HEK293T (cell line): ENCODE data around the gene UNC5B.

Experiments used
- CTCF ChIA-PET: fragments of 350-600 bp; formaldehyde crosslinking; extraction: SDS; loops from one replicate; lab custom pipeline; 2021; ENCODE audit warnings: antibody characterized with exemption, inconsistent platforms; lab: Yijun Ruan, JAX
- POLR2A ChIA-PET: fragments of 350-600 bp; formaldehyde crosslinking; extraction: SDS; loops from one replicate; lab custom pipeline; 2020; ENCODE audit warnings: antibody characterized with exemption, inconsistent platforms; lab: Yijun Ruan, JAX
- DNase-seq: peaks from one replicate; pipeline ENCODE4 v3.0.0; 2012; ENCODE audit warnings: mixed read lengths; ENCODE audit errors: extremely low spot score
- ARNT ChIP-seq: fragments of 450-650 bp; IDR thresholded peaks from 2 replicates; pipeline ENCODE4 v1.6.1; 2017; ENCODE audit warnings: mild to moderate bottlenecking
- BHLHE40 ChIP-seq: fragments of 450-650 bp; IDR thresholded peaks from 2 replicates; pipeline ENCODE4 v1.6.1; 2016; ENCODE audit warnings: mild to moderate bottlenecking, moderate library complexity, borderline replicate concordance
- CTBP1 ChIP-seq: fragments of 450-650 bp; IDR thresholded peaks from 2 replicates; pipeline ENCODE4 v1.6.1; 2016; ENCODE audit warnings: borderline replicate concordance
- ELF4 ChIP-seq: fragments of 450-650 bp; IDR thresholded peaks from 2 replicates; pipeline ENCODE4 v1.6.1; 2017; ENCODE audit warnings: antibody characterized with exemption
- FOXA1 ChIP-seq: fragments of 450-650 bp; IDR thresholded peaks from 2 replicates; pipeline ENCODE4 v1.6.1; 2016; ENCODE audit warnings: mild to moderate bottlenecking
- FOXK2 ChIP-seq: fragments of 450-650 bp; IDR thresholded peaks from 2 replicates; pipeline ENCODE4 v1.6.1; 2016; ENCODE audit warnings: mild to moderate bottlenecking
- FOXM1 ChIP-seq: fragments of 450-650 bp; IDR thresholded peaks from 2 replicates; pipeline ENCODE4 v1.6.1; 2017; ENCODE audit warnings: mild to moderate bottlenecking, borderline replicate concordance
- HDGF ChIP-seq: fragments of 450-650 bp; IDR thresholded peaks from 2 replicates; pipeline ENCODE4 v1.6.1; 2017; ENCODE audit warnings: antibody characterized with exemption, borderline replicate concordance
- L3MBTL2 ChIP-seq: fragments of 450-650 bp; conservative IDR thresholded peaks from 2 replicates; pipeline ENCODE4 v1.6.1; 2016; ENCODE audit warnings: mild to moderate bottlenecking
- LEF1 ChIP-seq: fragments of 450-650 bp; IDR thresholded peaks from 2 replicates; pipeline ENCODE4 v1.6.1; 2017; ENCODE audit warnings: mild to moderate bottlenecking, borderline replicate concordance
- NFRKB ChIP-seq: fragments of 450-650 bp; IDR thresholded peaks from 2 replicates; pipeline ENCODE4 v1.6.1; 2016; ENCODE audit warnings: mild to moderate bottlenecking, moderate library complexity
- SP1 ChIP-seq: fragments of 450-650 bp; IDR thresholded peaks from 2 replicates; pipeline ENCODE4 v1.6.1; 2017
- SUZ12 ChIP-seq: fragments of 450-650 bp; IDR thresholded peaks from 2 replicates; pipeline ENCODE4 v1.6.1; 2016; ENCODE audit warnings: mild to moderate bottlenecking
- TARDBP ChIP-seq: fragments of 450-650 bp; IDR thresholded peaks from 2 replicates; pipeline ENCODE4 v1.6.1; 2016
- ZNF384 ChIP-seq: fragments of 450-650 bp; IDR thresholded peaks from 2 replicates; pipeline ENCODE4 v1.6.1; 2016
- TF ChIP-seq, protein P1 (sequence below): fragments of 450-650 bp; IDR thresholded peaks from 2 replicates; pipeline ENCODE4 v1.6.1; 2016

Gene UNC5B

DNA sequence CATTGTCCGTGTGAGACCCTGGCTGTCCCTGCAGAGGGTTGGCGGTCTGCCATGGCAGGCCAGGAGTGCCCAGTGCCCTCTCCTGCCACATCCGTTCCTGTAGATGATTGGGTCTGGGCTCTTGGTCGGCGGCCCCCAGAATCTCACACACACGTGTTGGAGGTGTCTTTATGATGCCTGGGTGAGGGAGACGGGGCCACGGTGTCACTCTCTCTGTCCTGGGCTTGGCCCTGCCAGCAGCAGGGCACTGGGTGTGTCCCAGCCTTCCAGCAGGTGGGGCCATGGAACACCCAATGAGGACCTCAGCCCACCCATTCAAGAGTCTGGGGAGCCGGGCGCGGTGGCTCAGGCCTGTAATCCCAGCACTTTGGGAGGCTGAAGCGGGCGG lies 30.2 kb downstream of the UNC5B start:
- CTCF ChIA-PET: interaction anchor here (0.6 kb wide), 1 partner anchor 33 kb away, joined by 4 read pairs; no protein-coding TSS in a partner anchor

DNA sequence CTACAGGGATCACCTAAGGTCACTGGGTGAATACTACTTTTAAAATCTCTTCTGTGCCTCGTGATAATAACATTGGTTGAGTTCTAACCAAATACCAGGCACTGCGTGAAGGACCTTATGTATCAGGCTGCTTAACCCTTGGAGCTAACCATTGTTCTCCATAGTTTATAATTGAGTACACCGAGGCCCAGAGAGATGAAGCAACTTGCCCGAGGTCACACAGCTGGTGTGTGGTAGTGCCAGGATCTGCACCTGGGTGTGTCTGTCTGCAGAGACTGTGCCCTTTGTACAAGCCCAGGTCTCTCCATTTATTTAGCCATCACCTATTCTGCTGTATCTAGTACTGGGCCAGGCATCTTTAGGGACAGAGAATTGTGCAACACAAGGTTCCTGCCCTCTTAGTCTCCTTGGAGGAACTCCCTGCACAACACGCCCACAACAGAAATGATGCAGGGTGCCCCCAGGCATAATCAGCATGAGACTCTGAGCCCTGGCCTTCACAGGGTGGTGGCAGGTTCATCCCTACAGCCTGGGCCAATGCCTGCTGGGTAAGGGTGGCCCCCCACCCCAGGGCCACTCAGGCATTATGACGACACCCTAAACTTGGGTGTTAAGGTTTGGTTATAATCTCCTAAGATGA lies 31.5 kb downstream of the UNC5B start:
- POLR2A ChIA-PET: no interaction called here
- DNase-seq: no peak
- no peak for TF ChIP-seq CTBP1
- TF ChIP-seq ARNT: no peak
- no peak for TF ChIP-seq L3MBTL2
- TF ChIP-seq ELF4: no peak
- TF ChIP-seq FOXM1: no peak
- TF ChIP-seq SUZ12: no peak
- no peak for TF ChIP-seq HDGF
- CTCF ChIA-PET: no interaction called here

More for the DNA sequence above, 30.2 kb downstream of the UNC5B start:
- POLR2A ChIA-PET: no interaction called here
- TF ChIP-seq L3MBTL2 (no peak), ELF4 (no peak), FOXK2 (no peak), HDGF (no peak), ZNF384 (no peak), CTBP1 (no peak), NFRKB (no peak), BHLHE40 (no peak), ARNT (no peak), SP1 (no peak), TARDBP (no peak), FOXA1 (no peak), SUZ12 (no peak), LEF1 (no peak), FOXM1 (no peak)
- TF ChIP-seq, protein P1, sequence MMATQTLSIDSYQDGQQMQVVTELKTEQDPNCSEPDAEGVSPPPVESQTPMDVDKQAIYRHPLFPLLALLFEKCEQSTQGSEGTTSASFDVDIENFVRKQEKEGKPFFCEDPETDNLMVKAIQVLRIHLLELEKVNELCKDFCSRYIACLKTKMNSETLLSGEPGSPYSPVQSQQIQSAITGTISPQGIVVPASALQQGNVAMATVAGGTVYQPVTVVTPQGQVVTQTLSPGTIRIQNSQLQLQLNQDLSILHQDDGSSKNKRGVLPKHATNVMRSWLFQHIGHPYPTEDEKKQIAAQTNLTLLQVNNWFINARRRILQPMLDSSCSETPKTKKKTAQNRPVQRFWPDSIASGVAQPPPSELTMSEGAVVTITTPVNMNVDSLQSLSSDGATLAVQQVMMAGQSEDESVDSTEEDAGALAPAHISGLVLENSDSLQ: no peak
- no peak for DNase-seq

DNA sequence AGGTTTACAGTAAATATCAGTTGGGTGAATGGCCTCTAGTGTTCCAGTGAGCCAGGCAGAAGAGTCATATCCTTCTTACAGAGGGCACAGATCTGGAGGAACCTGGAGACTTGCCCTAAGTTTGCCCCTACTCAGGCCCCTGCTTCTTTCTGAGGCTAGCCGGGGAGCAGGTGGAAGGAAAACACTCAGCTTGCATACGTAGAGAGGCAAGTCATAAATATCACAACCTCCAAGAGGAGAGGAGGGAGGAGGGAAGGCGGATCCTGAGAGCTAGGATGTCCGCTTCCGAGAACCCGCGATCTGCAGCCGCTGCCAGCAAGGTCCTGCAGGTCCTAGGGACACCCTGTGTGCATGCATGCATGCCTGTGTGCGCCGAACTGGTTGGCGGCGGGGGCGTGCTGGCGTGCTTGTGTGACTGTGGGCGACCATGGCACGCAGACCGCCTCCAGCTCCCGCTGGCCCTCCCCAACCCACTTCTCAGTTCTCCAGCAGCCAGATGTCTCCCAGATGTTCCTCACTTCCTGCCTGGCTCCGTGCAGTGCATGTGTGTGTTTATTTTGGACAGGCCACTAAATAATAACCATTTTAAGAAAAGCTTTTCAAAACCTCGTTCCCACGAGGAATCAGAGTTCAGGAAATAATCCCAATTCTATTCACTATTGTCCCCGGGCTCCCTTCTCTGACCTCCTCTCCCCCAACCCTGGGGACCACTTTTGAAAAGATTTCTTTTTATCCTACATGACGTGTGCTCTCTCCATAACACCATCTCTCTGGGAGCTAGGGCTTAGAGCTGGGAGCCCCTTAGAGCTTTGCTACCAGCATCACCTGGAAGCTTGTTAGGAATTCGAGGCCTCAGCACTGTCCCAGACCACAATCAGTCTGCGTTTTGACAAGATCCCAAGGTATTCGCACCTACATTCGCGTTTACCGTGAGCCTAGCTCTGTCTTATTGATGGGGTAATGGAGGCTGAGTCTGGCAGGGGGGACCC lies 32.4 kb downstream of the UNC5B start:
- no peak for DNase-seq
- POLR2A ChIA-PET: interaction anchor here (0.8 to 0.9 kb wide), 2 partner anchors 12 to 21 kb away, joined by 3 to 4 read pairs; no protein-coding TSS in a partner anchor
- TF ChIP-seq NFRKB (no peak), FOXM1 (no peak), SUZ12 (no peak), CTBP1 (no peak), ZNF384 (no peak), BHLHE40 (no peak), TARDBP (no peak), ARNT (no peak), FOXK2 (no peak), FOXA1 (no peak), HDGF (no peak), SP1 (no peak), L3MBTL2 (no peak), ELF4 (no peak), LEF1 (no peak)
- TF ChIP-seq, protein P1: no peak
- CTCF ChIA-PET: no interaction called here

DNA sequence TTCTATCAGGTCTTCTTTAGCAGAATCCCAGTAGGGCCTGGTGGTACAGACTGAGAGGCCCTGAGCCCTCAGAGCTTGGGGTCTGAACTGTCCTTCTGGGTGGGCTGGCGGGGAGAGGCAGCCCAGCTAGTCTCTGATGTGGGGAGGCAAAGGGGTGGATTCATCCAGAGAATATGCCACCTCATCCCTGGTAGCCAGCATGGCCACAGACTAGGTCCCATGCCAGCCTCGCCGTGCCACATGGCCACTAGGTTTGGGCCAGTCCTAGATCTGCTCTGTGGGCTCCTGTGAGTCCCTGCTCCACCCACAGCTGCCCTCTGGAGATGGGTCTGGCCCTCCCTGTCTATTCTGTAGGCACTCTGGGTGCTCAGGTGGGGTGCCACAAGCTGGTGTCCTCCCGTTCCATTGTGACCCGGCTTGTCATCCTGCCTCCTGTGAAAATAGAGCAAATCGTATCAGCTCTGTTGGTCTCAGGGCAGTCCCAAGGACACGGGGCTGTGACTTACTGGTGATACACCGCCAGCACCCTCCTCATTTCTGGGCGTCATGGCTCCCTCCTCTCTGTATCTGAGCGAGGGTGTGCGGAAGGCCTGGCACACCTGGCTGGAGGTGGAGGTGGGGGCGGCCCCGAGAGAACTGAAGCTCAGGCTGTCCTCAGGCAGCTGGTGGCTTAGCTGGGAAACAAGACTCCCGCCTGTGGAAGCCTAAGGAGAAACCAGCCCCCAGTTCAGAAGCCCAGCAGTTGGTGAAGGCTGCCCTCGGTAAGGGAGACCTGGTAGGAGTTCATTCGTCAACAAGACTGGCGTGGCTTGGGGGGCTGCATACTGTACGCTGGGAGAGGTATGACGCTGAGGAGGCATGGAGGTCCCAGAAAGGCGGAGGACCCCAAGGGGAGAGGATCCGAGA lies 33.3 kb downstream of the UNC5B start:
- ChIA-PET POLR2A (interaction anchor here (0.8 to 0.9 kb wide), 2 partner anchors 13 to 20 kb away, joined by 3 to 4 read pairs; no protein-coding TSS in a partner anchor), CTCF (no interaction called here)
- TF ChIP-seq SUZ12: no peak
- no peak for TF ChIP-seq HDGF
- no peak for TF ChIP-seq TARDBP
- no peak for TF ChIP-seq FOXK2
- TF ChIP-seq LEF1: no peak
- no peak for TF ChIP-seq NFRKB
- no peak for TF ChIP-seq FOXM1
- DNase-seq: no peak

DNA sequence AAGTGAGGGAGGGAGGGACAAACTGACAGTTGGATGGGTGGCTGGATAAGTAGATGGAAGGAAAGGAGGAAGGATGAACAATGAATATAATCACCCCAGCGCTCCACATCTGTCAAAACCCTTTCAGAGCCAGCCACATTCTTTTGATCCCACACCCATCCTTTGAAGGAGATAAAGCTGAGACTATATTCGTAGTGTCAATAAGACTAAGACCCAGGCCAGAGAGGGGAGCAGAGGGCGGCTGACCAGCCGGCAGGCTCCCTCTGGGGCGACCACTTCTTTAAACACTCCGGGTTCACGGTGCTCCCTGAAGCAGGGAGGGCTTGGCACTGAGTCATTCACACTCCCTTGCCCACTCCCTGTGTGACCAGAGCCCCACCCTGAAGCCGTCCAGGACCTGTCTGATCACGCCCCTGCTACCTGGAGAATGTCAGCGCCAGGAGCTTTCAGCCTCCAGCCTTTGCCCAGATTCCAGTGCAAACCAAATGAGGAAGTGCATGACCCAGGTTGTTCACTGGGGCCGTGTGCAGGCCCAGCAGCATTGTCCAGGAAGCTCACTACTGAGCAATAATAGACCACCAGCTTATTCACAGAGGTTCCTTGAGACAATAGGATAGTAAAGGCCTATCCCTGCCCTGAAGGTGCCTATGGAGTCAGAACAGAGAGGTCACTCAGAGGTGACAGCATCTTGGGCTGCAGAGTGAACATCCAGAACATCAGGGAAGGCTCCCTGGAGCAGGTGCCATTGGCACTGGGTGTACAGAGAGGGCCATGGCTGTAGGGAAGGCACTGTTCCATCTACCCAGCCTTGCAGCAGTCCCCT lies 34.4 kb downstream of the UNC5B start:
- ChIA-PET POLR2A (no interaction called here), CTCF (no interaction called here)
- TF ChIP-seq CTBP1 (no peak), L3MBTL2 (no peak), ELF4 (no peak), ZNF384 (no peak), LEF1 (no peak), FOXM1 (no peak), TARDBP (no peak), SUZ12 (no peak), HDGF (no peak)
- TF ChIP-seq, protein P1: no peak
- DNase-seq: no peak
